SU-DHL-6 (cell line): Measurements from ENCODE around the gene SMG7.

Experiments used
- H2AFZ ChIP-seq: fragments of 200-600 bp; sonication (generic); 2 replicates; pipeline ENCODE4 v1.6.1; 2014; ENCODE audit warnings: low read depth, mild to moderate bottlenecking, moderate library complexity, mixed read lengths, antibody characterized with exemption, low read length; ENCODE audit not compliant: severe bottlenecking
- H3F3A ChIP-seq: fragments of 200-600 bp; shearing (Covaris generic); 2 replicates; pipeline ENCODE4 v1.6.0; 2016; ENCODE audit warnings: antibody characterized with exemption, mild to moderate bottlenecking; ENCODE audit not compliant: insufficient read depth
- H3K27ac ChIP-seq: fragments of 200-600 bp; sonication (generic); 2 replicates; pipeline ENCODE4 v1.5.1; 2016; ENCODE audit warnings: low read depth, mild to moderate bottlenecking, low read length, moderate library complexity, mixed read lengths
- H3K27me3 ChIP-seq: fragments of 200-600 bp; sonication (generic), shearing (Covaris generic); 2 replicates; pipeline ENCODE4 v1.6.0; 2014; ENCODE audit warnings: mild to moderate bottlenecking, low read length
- H3K36me3 ChIP-seq: fragments of 200-600 bp; sonication (generic); 2 replicates; pipeline ENCODE4 v1.6.1; 2014; ENCODE audit warnings: mild to moderate bottlenecking, low read length, mixed read lengths
- H3K4me2 ChIP-seq: fragments of 300-600, 200-600 bp; shearing (Covaris generic), sonication (generic); 2 replicates; pipeline ENCODE4 v1.6.0; 2014; ENCODE audit warnings: low read length, low read depth, mild to moderate bottlenecking; ENCODE audit not compliant: poor library complexity, severe bottlenecking
- H3K4me3 ChIP-seq: fragments of 200-600 bp; sonication (generic); 2 replicates; pipeline ENCODE4 v1.5.1; 2014; ENCODE audit warnings: antibody characterized with exemption, low read length, mild to moderate bottlenecking, mixed read lengths; ENCODE audit not compliant: insufficient read depth, poor library complexity, severe bottlenecking
- H3K79me2 ChIP-seq: fragments of 200-600 bp; sonication (generic); 2 replicates; pipeline ENCODE4 v1.6.1; 2014; ENCODE audit warnings: mild to moderate bottlenecking, low read length, moderate library complexity; ENCODE audit not compliant: insufficient read depth
- H3K9ac ChIP-seq: fragments of 200-600 bp; sonication (generic); 2 replicates; pipeline ENCODE4 v1.7.0; 2014; ENCODE audit warnings: mild to moderate bottlenecking, low read length
- H3K9me2 ChIP-seq: fragments of 200-600 bp; sonication (generic); replicated peaks from 2 replicates; pipeline ENCODE4 v1.6.1; 2014; ENCODE audit warnings: low read length; ENCODE audit not compliant: insufficient read depth
- H3K9me3 ChIP-seq: fragments of 200-600 bp; sonication (generic); 2 replicates; pipeline ENCODE4 v1.6.1; 2014; ENCODE audit warnings: low read length, mixed read lengths; ENCODE audit not compliant: insufficient read depth
- H4K20me1 ChIP-seq: fragments of 200-600 bp; sonication (generic); 2 replicates; pipeline ENCODE4 v1.6.1; 2014; ENCODE audit warnings: low read depth, mild to moderate bottlenecking, antibody characterized with exemption, low read length, moderate library complexity, mixed read lengths
- CTCF ChIP-seq: fragments of 200-600 bp; sonication (generic); IDR thresholded peaks from one replicate; pipeline ENCODE4 v1.5.1; 2017; ENCODE audit warnings: antibody characterized with exemption, mild to moderate bottlenecking, low read length, moderate library complexity; ENCODE audit not compliant: insufficient read depth, poor library complexity, severe bottlenecking
- EZH2phosphoT487 ChIP-seq: fragments of 200-600 bp; sonication (generic), shearing (Covaris generic); conservative IDR thresholded peaks from 2 replicates; pipeline ENCODE4 v1.6.1; 2018; ENCODE audit warnings: mild to moderate bottlenecking, antibody characterized with exemption, low read length, moderate library complexity, mixed read lengths

SMG7 gene

GRCh38 chr1:183559061-183559460, 86.8 kb downstream of the SMG7 start:
- TF ChIP-seq EZH2phosphoT487 (no peak), CTCF (no peak)
- Histone ChIP-seq H3K36me3 (no peaks in the 10 kb centered on the region), H3F3A (no peaks in the 10 kb centered on the region), H3K9ac (no peak overlapping the region), H4K20me1 (no peaks in the 10 kb centered on the region), H3K79me2 (no peaks in the 10 kb centered on the region), H3K9me3 (no peaks in the 10 kb centered on the region), H3K4me3 (no peak overlapping the region), H3K9me2 (no peaks in the 10 kb centered on the region), H2AFZ (no peak overlapping the region), H3K27me3 (no peaks in the 10 kb centered on the region), H3K27ac (no peak overlapping the region), H3K4me2 (no peak overlapping the region)

GRCh38 chr1:183562701-183563100, 90.4 kb downstream of the SMG7 start:
- Histone ChIP-seq H3K27ac (no peak overlapping the region), H3K4me2 (no peak overlapping the region), H3K9ac (no peak overlapping the region), H3K27me3 (no peaks in the 10 kb centered on the region), H4K20me1 (no peaks in the 10 kb centered on the region), H3K4me3 (no peak overlapping the region), H3K9me2 (no peaks in the 10 kb centered on the region), H2AFZ (no peak overlapping the region), H3K9me3 (no peaks in the 10 kb centered on the region), H3K36me3 (no peaks in the 10 kb centered on the region), H3K79me2 (no peaks in the 10 kb centered on the region), H3F3A (no peaks in the 10 kb centered on the region)
- TF ChIP-seq EZH2phosphoT487 (no peak), CTCF (no peak)

- no peak overlapping the region for H3K4me2 ChIP-seq
- no peaks in the 10 kb centered on the region for H3K27me3 ChIP-seq
- H3K9me3 ChIP-seq, result no peaks in the 10 kb centered on the region
- no peaks in the 10 kb centered on the region for H3K9me2 ChIP-seq
- no peak for TF ChIP-seq EZH2phosphoT487
- no peak for TF ChIP-seq CTCF
- no peak overlapping the region for H3K9ac ChIP-seq
- no peak overlapping the region for H2AFZ ChIP-seq
- H3K36me3 ChIP-seq, result no peaks in the 10 kb centered on the region
- no peaks in the 10 kb centered on the region for H3F3A ChIP-seq
- no peak overlapping the region for H3K27ac ChIP-seq
- no peaks in the 10 kb centered on the region for H3K79me2 ChIP-seq
- no peaks in the 10 kb centered on the region for H4K20me1 ChIP-seq
- H3K4me3 ChIP-seq, result no peak overlapping the region
Observed at GRCh38 chr1:183565261-183565660, 93.0 kb downstream of the SMG7 start.

- Histone ChIP-seq H3K27ac (no peak overlapping the region), H3K36me3 (no peaks in the 10 kb centered on the region), H3K4me3 (no peak overlapping the region), H3K9me3 (no peaks in the 10 kb centered on the region), H3K4me2 (no peak overlapping the region), H3K9ac (no peak overlapping the region), H3K9me2 (no peaks in the 10 kb centered on the region), H3K79me2 (no peaks in the 10 kb centered on the region), H4K20me1 (no peaks in the 10 kb centered on the region), H3F3A (no peaks in the 10 kb centered on the region), H2AFZ (no peak overlapping the region), H3K27me3 (no peaks in the 10 kb centered on the region)
- TF ChIP-seq EZH2phosphoT487 (no peak), CTCF (no peak)
Observed at GRCh38 chr1:183566026-183566425, 93.7 kb downstream of the SMG7 start.
